Measurements from ENCODE around the gene PHKG2.
A peak's percentile ranks its signal among the peaks of the same experiment; 100 is the strongest.

PHKG2 gene

DNA sequence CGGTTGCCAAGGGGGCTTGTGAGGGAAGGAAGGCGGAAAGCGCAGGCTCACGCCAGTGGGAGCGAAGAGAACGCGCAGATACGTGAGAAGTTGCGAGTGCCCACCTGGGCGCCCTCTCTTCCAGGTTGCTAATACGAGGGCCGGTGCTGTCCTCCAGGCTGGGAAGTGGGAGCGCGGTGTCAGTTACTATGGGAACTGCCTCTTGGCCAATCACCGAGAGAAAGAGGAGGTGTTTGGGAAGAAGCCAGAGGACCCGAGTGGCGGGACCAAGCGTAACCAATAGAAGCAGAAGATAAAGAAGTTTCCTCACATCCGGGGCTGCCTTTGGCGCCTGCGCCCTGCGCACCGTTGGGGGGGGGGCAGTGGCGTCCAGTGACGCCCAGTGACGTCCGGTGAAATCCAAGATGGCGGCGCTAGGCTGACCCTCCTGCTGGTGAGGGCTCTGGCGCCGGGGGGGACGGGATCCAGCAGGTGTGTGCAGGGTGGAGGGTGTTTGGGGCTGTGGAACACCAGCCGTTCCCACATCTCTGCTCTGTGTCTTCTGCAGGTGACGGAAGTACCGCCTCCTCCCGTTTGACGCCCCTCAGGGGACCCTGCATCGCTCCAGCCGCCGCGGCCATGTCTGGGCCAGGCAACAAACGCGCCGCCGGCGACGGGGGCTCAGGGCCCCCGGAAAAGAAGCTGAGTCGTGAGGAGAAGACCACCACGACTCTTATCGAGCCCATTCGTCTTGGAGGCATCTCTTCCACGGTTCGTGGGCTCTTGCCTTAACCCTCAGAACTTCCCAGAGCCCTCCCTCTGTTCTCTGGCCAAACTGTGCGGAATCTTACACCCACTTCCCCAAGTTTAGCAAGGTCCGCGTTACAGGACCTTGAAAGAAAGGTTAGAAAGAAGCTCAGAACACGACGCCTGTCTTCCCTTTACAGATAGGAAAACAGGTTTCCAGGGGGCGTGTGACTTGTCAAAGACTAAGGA lies 14.0 kb downstream of the PHKG2 start, which contains the start of the genes CFAP119 and RNF40:
TSS of gene CFAP119 (minus strand) at position 135 of the 975 bp plus-strand sequence. CDS start 314 bp downstream, outside the sequence.
TSS of gene RNF40 (plus strand) at position 395 of the 975 bp plus-strand sequence. CDS start at position 619, 224 bp downstream.
- peak; percentile 99 for DNase-seq (ENCODE audit: low read depth in 1 of 2, low spot score in 1 of 2)
- in situ Hi-C loops (cut with HindIII; ENCODE audit: low pct_unique_long_range_greater_than_20kb, low sequenced_read_pairs), result no loop called here
- TF ChIP-seq JUND (IDR thresholded peaks at IDR 0.05; ENCODE audit: low read depth), result no peak

GRCh38 chr16:30762991-30763725 lies 14.9 kb downstream of the PHKG2 start:
- TF ChIP-seq JUND (IDR thresholded peaks at IDR 0.05; ENCODE audit: low read depth), result no peak
- no peak for DNase-seq (ENCODE audit: low read depth in 1 of 2, low spot score in 1 of 2)
- in situ Hi-C loops (cut with HindIII; ENCODE audit: low pct_unique_long_range_greater_than_20kb, low sequenced_read_pairs), result no loop called here

DNA sequence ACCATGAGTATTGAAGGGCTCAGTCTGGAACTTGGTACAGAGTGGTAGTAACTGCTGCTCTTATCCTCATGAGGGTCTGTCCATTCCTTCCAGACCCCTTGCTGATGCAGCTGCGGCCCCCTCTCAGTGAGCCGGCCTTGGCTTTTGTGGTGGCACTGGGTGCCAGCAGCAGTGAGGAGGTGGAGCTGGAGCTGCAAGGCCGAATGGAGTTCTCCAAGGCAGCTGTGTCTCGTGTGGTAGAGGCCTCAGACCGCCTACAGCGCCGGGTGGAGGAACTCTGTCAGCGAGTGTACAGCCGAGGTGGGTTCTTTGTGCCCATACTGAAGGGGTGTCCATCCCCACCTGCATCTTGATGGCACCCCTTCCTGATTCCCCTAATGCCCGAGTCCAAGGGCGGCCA lies 15.9 kb downstream of the PHKG2 start:
- in situ Hi-C loops (cut with HindIII; ENCODE audit: low pct_unique_long_range_greater_than_20kb, low sequenced_read_pairs), result no loop called here
- no peak for DNase-seq (ENCODE audit: low read depth in 1 of 2, low spot score in 1 of 2)
- TF ChIP-seq JUND (IDR thresholded peaks at IDR 0.05; ENCODE audit: low read depth), result no peak

DNA sequence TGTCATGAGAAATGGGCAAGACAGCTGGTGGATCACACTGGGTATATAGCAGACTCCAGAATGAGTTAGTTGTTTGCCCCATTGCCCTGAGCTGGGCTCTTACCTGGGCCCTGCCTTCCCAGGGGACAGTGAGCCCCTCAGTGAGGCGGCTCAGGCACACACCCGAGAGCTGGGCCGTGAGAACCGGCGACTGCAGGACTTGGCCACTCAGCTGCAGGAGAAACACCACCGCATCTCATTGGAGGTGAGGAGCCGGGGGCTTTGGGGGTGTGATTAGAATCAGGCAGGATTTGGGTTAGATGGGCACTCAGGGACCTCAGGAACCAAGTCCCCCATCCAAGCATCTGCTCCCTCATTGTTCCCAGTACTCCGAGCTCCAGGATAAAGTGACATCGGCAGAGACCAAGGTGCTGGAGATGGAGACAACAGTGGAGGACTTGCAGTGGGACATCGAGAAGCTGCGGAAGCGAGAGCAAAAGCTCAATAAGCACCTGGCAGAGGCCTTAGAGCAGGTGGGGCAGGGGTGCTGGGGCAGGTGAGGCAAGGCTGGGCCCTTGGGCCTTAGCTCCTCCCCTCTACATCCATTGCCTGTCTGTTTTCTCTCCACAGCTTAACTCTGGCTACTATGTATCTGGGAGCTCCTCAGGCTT lies 16.7 kb downstream of the PHKG2 start:
- in situ Hi-C loops (cut with HindIII; ENCODE audit: low pct_unique_long_range_greater_than_20kb, low sequenced_read_pairs), result no loop called here
- no peak for TF ChIP-seq JUND (IDR thresholded peaks at IDR 0.05; ENCODE audit: low read depth)
- DNase-seq (ENCODE audit: low read depth in 1 of 2, low spot score in 1 of 2), result no peak

DNA sequence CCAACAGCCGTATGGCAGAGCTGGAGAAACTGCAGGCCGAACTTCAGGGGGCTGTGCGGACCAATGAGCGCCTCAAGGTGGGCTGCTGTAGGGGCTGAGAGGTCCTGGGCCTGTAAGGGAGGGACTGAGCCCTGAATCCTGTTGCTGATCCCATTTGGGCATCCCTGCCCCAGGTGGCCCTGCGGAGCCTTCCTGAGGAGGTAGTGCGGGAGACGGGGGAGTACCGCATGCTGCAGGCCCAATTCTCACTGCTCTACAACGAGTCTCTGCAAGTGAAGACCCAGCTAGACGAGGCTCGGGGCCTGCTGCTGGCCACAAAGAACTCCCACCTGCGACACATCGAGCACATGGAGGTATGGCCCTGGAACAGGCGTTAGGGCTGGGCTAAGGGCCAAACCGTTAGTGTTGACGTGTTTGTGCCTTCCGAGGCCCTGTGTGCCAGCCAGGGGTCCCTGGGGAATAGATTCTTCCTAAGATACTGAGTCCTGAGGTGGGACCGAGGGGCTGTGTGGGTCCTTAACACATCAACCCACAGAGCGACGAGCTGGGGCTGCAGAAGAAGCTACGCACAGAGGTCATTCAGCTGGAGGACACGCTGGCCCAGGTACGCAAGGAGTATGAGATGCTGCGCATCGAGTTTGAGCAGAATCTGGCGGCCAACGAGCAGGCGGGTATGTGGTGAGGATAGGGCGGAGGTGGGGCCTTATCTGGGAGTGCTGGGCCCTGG lies 18.1 kb downstream of the PHKG2 start:
- in situ Hi-C loops (cut with HindIII; ENCODE audit: low pct_unique_long_range_greater_than_20kb, low sequenced_read_pairs), result no loop called here
- TF ChIP-seq JUND (IDR thresholded peaks at IDR 0.05; ENCODE audit: low read depth), result no peak
- no peak for DNase-seq (ENCODE audit: low read depth in 1 of 2, low spot score in 1 of 2)

- in situ Hi-C loops (cut with HindIII; ENCODE audit: low pct_unique_long_range_greater_than_20kb, low sequenced_read_pairs), result no loop called here
- no peak for DNase-seq (ENCODE audit: low read depth in 1 of 2, low spot score in 1 of 2)
- no peak for TF ChIP-seq JUND (IDR thresholded peaks at IDR 0.05; ENCODE audit: low read depth)
These were observed 18.7 kb downstream of the PHKG2 start for GRCh38 chr16:30766933-30767284.

- in situ Hi-C loops (cut with HindIII; ENCODE audit: low pct_unique_long_range_greater_than_20kb, low sequenced_read_pairs), result no loop called here
- TF ChIP-seq JUND (IDR thresholded peaks at IDR 0.05; ENCODE audit: low read depth), result no peak
- DNase-seq (ENCODE audit: low read depth in 1 of 2, low spot score in 1 of 2), result no peak
These were observed 19.7 kb downstream of the PHKG2 start for GRCh38 chr16:30767767-30768465.

GRCh38 chr16:30768583-30769181 lies 20.5 kb downstream of the PHKG2 start:
- DNase-seq (ENCODE audit: low read depth in 1 of 2, low spot score in 1 of 2), result no peak
- no peak for TF ChIP-seq JUND (IDR thresholded peaks at IDR 0.05; ENCODE audit: low read depth)
- in situ Hi-C loops (cut with HindIII; ENCODE audit: low pct_unique_long_range_greater_than_20kb, low sequenced_read_pairs), result no loop called here

DNA sequence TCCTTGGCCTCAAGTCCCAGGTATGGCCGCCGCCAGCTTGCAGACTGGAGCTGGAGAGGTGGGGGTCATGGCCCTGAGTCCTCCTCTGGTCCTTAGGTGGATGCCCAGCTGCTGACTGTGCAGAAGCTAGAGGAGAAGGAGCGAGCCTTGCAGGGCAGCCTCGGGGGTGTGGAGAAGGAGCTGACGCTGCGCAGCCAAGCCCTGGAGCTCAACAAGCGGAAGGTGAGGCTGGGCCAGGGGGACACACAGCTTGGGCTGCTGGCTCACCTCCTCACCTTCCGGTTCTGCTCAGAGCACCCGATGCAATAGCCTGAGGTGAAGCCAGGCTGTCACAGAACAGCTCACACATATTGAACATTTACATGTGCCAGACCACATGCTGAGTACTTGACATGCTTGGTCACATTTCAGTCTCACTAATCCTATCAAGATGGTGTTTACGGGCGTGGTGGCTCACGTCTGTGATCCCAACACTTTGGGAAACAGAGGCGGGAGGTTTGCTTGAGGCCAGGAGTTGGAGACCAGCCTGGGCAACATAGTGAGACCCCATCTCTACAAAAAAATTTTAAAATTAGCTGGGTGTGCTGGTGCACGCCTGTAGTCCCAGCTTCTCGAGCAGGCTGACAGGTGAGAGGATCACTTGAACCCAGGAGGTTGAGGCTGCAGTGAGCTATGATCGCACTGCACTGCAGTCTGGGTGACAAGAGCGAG lies 21.3 kb downstream of the PHKG2 start:
- DNase-seq (ENCODE audit: low read depth in 1 of 2, low spot score in 1 of 2), result no peak
- in situ Hi-C loops (cut with HindIII; ENCODE audit: low pct_unique_long_range_greater_than_20kb, low sequenced_read_pairs), result no loop called here
- no peak for TF ChIP-seq JUND (IDR thresholded peaks at IDR 0.05; ENCODE audit: low read depth)

DNA sequence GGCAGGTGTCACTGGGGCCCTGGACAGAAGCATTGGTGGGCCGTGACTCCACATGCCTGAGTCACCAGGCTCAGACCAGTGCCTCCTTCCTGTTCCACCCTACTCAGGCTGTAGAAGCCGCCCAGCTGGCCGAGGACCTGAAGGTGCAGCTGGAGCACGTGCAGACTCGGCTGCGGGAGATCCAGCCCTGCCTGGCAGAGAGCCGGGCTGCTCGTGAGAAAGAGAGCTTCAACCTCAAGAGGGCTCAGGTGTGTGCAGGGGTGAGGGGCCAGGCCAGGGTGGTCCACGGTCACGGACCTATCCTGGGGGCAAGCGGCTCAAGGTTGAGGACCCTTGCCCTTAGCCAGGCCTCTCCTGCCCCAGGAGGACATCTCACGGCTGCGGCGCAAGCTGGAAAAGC lies 23.5 kb downstream of the PHKG2 start:
- no peak for TF ChIP-seq JUND (IDR thresholded peaks at IDR 0.05; ENCODE audit: low read depth)
- DNase-seq (ENCODE audit: low read depth in 1 of 2, low spot score in 1 of 2), result no peak
- in situ Hi-C loops (cut with HindIII; ENCODE audit: low pct_unique_long_range_greater_than_20kb, low sequenced_read_pairs), result no loop called here

DNA sequence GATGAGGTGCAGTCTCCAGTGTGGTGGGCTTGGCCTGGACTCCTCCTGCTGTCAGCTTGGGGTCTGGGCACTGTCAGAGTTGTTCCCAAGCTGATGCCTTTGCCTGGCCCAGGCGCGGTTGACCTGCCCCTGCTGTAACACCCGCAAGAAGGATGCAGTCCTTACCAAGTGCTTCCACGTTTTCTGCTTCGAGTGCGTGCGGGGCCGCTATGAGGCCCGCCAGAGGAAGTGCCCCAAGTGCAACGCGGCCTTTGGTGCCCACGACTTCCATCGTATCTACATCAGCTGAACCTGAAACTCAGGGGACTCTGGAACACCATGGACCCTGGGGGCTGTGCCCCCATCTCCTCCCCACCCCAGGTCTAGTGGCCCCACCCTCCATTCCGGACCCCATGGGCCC lies 25.6 kb downstream of the PHKG2 start:
- no peak for TF ChIP-seq JUND (IDR thresholded peaks at IDR 0.05; ENCODE audit: low read depth)
- no peak for DNase-seq (ENCODE audit: low read depth in 1 of 2, low spot score in 1 of 2)
- in situ Hi-C loops (cut with HindIII; ENCODE audit: low pct_unique_long_range_greater_than_20kb, low sequenced_read_pairs), result no loop called here
